ENCODE data around the gene PTGES2. TPM values are rescaled to one million over a fixed set of nuclear protein-coding genes. Genes with fewer than 3 reads are reported as not detected.

Gene PTGES2
- total RNA-seq, 2 experiments from 2014 or later, result 68.1 to 76.3 TPM

- no peak overlapping the region for H3K27ac ChIP-seq (ENCODE audit: low read depth, low read length, poor library complexity, severe bottlenecking)
Measured at GRCh38 chr9:128102196-128102595, 25.3 kb downstream of the PTGES2 start.

GRCh38 chr9:128101690-128102089 is 25.8 kb downstream of the PTGES2 start:
- peaks cover 6% of the 10 kb centered on the region for H3K4me1 ChIP-seq (ENCODE audit: insufficient read depth, low read length, poor library complexity, severe bottlenecking)
- no peak overlapping the region for H3K4me3 ChIP-seq (ENCODE audit: low read depth, low read length, poor library complexity, severe bottlenecking)
- H3K36me3 ChIP-seq (ENCODE audit: insufficient read depth, low read length), result peaks cover 65% of the 10 kb centered on the region
- H3K9me2 ChIP-seq (ENCODE audit: insufficient read depth, low read length), result no peaks in the 10 kb centered on the region
- no peaks in the 10 kb centered on the region for H3K9me3 ChIP-seq (ENCODE audit: low read length)
- no peak overlapping the region for H3K27ac ChIP-seq (ENCODE audit: low read depth, low read length, poor library complexity, severe bottlenecking)
- no peaks in the 10 kb centered on the region; the same call in 1 of the 2 replicates for H4K20me1 ChIP-seq (ENCODE audit: insufficient read depth, low read length)
- no TSS peak for BruUV-seq (replicated peaks)
- H3K4me2 ChIP-seq (ENCODE audit: low read length), result no peak overlapping the region
- H2AFZ ChIP-seq (ENCODE audit: low read length), result no peak overlapping the region
- POLR2A ChIA-PET, result interaction anchor here (1.9 kb wide), 1 partner anchor 13 kb away, joined by 5 read pairs; no protein-coding TSS in a partner anchor
- CTCF ChIA-PET (ENCODE audit: unreplicated experiment), result no interaction called here
- peaks cover 8% of the 10 kb centered on the region for H3K79me2 ChIP-seq (ENCODE audit: insufficient read depth, low read depth, low read length)
- no peak for DNase-seq (ENCODE audit: low spot score)
- intact Hi-C loops (cut with micrococcal nuclease; ENCODE audit: unreplicated experiment), result no loop called here
- TF ChIP-seq EZH2phosphoT487 (IDR thresholded peaks at IDR 0.05; ENCODE audit: borderline replicate concordance, low read depth, low read length), result no peak
- no peak for TF ChIP-seq CTCF (conservative IDR thresholded peaks at IDR 0.05; ENCODE audit: low read length)

More at GRCh38 chr9:128102196-128102595, 25.3 kb downstream of the PTGES2 start:
- no peak overlapping the region for H3K4me3 ChIP-seq (ENCODE audit: low read depth, low read length, poor library complexity, severe bottlenecking)
- H3K4me2 ChIP-seq (ENCODE audit: low read length), result no peak overlapping the region
- no peaks in the 10 kb centered on the region; the same call in 1 of the 2 replicates for H4K20me1 ChIP-seq (ENCODE audit: insufficient read depth, low read length)
- no peak for TF ChIP-seq CTCF (conservative IDR thresholded peaks at IDR 0.05; ENCODE audit: low read length)
- TF ChIP-seq EZH2phosphoT487 (IDR thresholded peaks at IDR 0.05; ENCODE audit: borderline replicate concordance, low read depth, low read length), result no peak
- peaks cover 65% of the 10 kb centered on the region for H3K36me3 ChIP-seq (ENCODE audit: insufficient read depth, low read length)
- no peak overlapping the region for H2AFZ ChIP-seq (ENCODE audit: low read length)
- no peaks in the 10 kb centered on the region for H3K9me2 ChIP-seq (ENCODE audit: insufficient read depth, low read length)
- DNase-seq (ENCODE audit: low spot score), result no peak
- intact Hi-C loops (cut with micrococcal nuclease; ENCODE audit: unreplicated experiment), result no loop called here
- H3K4me1 ChIP-seq (ENCODE audit: insufficient read depth, low read length, poor library complexity, severe bottlenecking), result peaks cover 6% of the 10 kb centered on the region
- CTCF ChIA-PET (ENCODE audit: unreplicated experiment), result no interaction called here
- no TSS peak for BruUV-seq (replicated peaks)
- H3K79me2 ChIP-seq (ENCODE audit: insufficient read depth, low read depth, low read length), result peaks cover 3% of the 10 kb centered on the region; the same call in 1 of the 2 replicates
- POLR2A ChIA-PET, result no interaction called here
- no peaks in the 10 kb centered on the region for H3K9me3 ChIP-seq (ENCODE audit: low read length)

- H3K27ac ChIP-seq (ENCODE audit: low read depth, low read length, poor library complexity, severe bottlenecking), result no peak overlapping the region
- H3K4me2 ChIP-seq (ENCODE audit: low read length), result no peak overlapping the region
- ChIA-PET POLR2A (interaction anchor here (1.9 kb wide), 1 partner anchor 13 kb away, joined by 5 read pairs; no protein-coding TSS in a partner anchor), CTCF (ENCODE audit: unreplicated experiment) (no interaction called here)
- no TSS peak for BruUV-seq (replicated peaks)
- peaks cover 6% of the 10 kb centered on the region for H3K4me1 ChIP-seq (ENCODE audit: insufficient read depth, low read length, poor library complexity, severe bottlenecking)
- H3K4me3 ChIP-seq (ENCODE audit: low read depth, low read length, poor library complexity, severe bottlenecking), result no peak overlapping the region
- H2AFZ ChIP-seq (ENCODE audit: low read length), result no peak overlapping the region
- H4K20me1 ChIP-seq (ENCODE audit: insufficient read depth, low read length), result no peaks in the 10 kb centered on the region; the same call in 1 of the 2 replicates
- no peak for DNase-seq (ENCODE audit: low spot score)
- H3K9me2 ChIP-seq (ENCODE audit: insufficient read depth, low read length), result no peaks in the 10 kb centered on the region
- no peak for TF ChIP-seq EZH2phosphoT487 (IDR thresholded peaks at IDR 0.05; ENCODE audit: borderline replicate concordance, low read depth, low read length)
- no peak for TF ChIP-seq CTCF (conservative IDR thresholded peaks at IDR 0.05; ENCODE audit: low read length)
- H3K36me3 ChIP-seq (ENCODE audit: insufficient read depth, low read length), result peaks cover 64% of the 10 kb centered on the region
- H3K79me2 ChIP-seq (ENCODE audit: insufficient read depth, low read depth, low read length), result peaks cover 11% of the 10 kb centered on the region
- intact Hi-C loops (cut with micrococcal nuclease; ENCODE audit: unreplicated experiment), result no loop called here
- no peaks in the 10 kb centered on the region for H3K9me3 ChIP-seq (ENCODE audit: low read length)
Measured at GRCh38 chr9:128101231-128101661, 26.3 kb downstream of the PTGES2 start.
